SK-N-SH treated with all-trans-retinoic acid at 6 μM for 48 hours (cell line): Measurements from ENCODE around the gene SPNS3.

Experiments used
- ARNTL ChIP-seq: fragments of 450-650 bp; formaldehyde crosslinking; IDR thresholded peaks from 2 replicates; pipeline ENCODE4 v1.5.0; 2020; ENCODE audit warnings: low read depth, mild to moderate bottlenecking, moderate library complexity, borderline replicate concordance
- CREB5 ChIP-seq: fragments of 250-450 bp; sonication (Bioruptor Pico); IDR thresholded peaks from 2 replicates; pipeline ENCODE4 v1.5.1; 2020; ENCODE audit warnings: low read depth, mild to moderate bottlenecking, moderate library complexity
- CSDC2 ChIP-seq: fragments of 250-450 bp; sonication (Bioruptor Pico); IDR thresholded peaks from 2 replicates; pipeline ENCODE4 v1.5.0; 2020; ENCODE audit warnings: mild to moderate bottlenecking, moderate library complexity
- GLIS3 ChIP-seq: fragments of 250-450 bp; sonication (Bioruptor Pico); IDR thresholded peaks from 2 replicates; pipeline ENCODE4 v1.5.0; 2020; ENCODE audit warnings: mild to moderate bottlenecking, moderate library complexity
- PPARA ChIP-seq: fragments of 250-450 bp; sonication (Bioruptor Pico); IDR thresholded peaks from 2 replicates; pipeline ENCODE4 v1.5.0; 2020; ENCODE audit warnings: mild to moderate bottlenecking, borderline replicate concordance
- RARB ChIP-seq: fragments of 250-450 bp; sonication (Bioruptor Pico); IDR thresholded peaks from 2 replicates; pipeline ENCODE4 v1.8.0; 2021; ENCODE audit warnings: mild to moderate bottlenecking, moderate library complexity
- SNAI2 ChIP-seq: fragments of 250-450 bp; sonication (Bioruptor Pico); IDR thresholded peaks from 2 replicates; pipeline ENCODE4 v1.5.0; 2020; ENCODE audit warnings: mild to moderate bottlenecking, moderate library complexity
- TOX ChIP-seq: fragments of 250-450 bp; sonication (Bioruptor Pico); IDR thresholded peaks from 2 replicates; pipeline ENCODE4 v1.8.0; 2021; ENCODE audit warnings: mild to moderate bottlenecking, moderate library complexity, borderline replicate concordance
- ZFP30 ChIP-seq: fragments of 450-650 bp; formaldehyde crosslinking; IDR thresholded peaks from 2 replicates; pipeline ENCODE4 v1.5.0; 2022; ENCODE audit warnings: mild to moderate bottlenecking, moderate library complexity
- ZNF565 ChIP-seq: fragments of 450-650 bp; formaldehyde crosslinking; conservative IDR thresholded peaks from 2 replicates; pipeline ENCODE4 v1.5.0; 2020; ENCODE audit warnings: low read depth, mild to moderate bottlenecking, moderate library complexity
- ZNF8 ChIP-seq: fragments of 450-650 bp; formaldehyde crosslinking; IDR thresholded peaks from 2 replicates; pipeline ENCODE4 v1.5.0; 2020; ENCODE audit warnings: mild to moderate bottlenecking, moderate library complexity
- TF ChIP-seq, protein P1 (sequence below): fragments of 250-450 bp; sonication (Bioruptor Pico); IDR thresholded peaks from 2 replicates; pipeline ENCODE4 v1.8.0; 2020; ENCODE audit warnings: mild to moderate bottlenecking, moderate library complexity, borderline replicate concordance
- TF ChIP-seq, protein P2 (sequence below): fragments of 250-450 bp; sonication (Bioruptor Pico); IDR thresholded peaks from 2 replicates; pipeline ENCODE4 v1.8.0; 2021; ENCODE audit warnings: low read depth, mild to moderate bottlenecking, moderate library complexity, borderline replicate concordance

DNA sequence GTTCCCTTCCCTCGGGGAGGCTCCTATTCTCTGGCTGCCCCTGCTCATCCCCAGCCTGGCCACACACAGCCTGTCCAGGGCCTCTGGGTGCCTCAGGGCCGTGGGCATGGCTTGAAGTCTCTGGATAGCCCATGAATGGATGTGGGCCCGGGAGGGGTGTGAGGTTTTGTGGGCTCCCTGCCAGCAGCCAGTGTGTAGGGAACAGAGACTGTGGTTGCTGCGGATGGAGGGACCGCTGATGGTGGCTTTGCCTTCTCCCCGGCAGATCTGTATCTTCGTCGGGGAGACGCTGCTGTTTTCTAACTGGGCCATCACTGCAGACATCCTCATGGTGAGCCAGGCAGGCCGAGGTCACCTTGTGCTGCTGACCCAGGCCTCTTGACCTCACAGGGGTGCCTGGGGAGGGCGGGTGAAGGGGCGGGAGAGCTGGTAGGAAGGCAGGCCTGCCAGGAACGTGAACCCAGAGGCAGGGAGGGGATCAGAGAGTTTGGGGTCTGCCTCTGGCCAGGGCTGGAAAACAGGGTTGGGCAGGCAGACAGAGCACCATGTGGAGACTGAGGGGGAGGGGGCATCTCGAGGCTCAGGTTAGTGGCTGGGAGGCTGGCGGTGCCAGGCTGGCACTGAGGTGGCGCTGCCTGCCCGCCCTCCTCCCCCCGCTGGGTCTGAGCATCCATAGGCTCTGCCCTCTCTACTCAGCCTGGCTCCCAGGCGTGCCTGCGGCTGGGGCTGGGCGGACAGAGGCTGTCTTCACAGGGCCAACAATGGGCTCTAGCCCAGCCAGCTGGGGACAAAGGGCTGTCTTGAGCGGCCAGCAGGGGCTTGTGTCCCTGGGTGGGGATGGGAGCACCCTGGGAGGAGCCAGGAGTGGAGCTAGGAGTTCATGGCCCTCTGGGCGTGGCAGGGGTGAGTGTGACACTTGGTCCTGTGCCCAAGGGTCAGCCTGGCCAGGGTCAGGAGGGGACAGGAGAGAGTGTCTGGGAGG, 100.1 kb downstream of the SPNS3 start:
- TF ChIP-seq ARNTL (CRISPR knock-in tag) (no peak), CREB5 (no peak), ZFP30 (CRISPR knock-in tag) (no peak), PPARA (CRISPR knock-in tag) (no peak), GLIS3 (CRISPR knock-in tag) (no peak), RARB (no peak), SNAI2 (CRISPR knock-in tag) (no peak), ZNF8 (CRISPR knock-in tag) (no peak), TOX (CRISPR knock-in tag) (no peak), ZNF565 (CRISPR knock-in tag) (0 out of 2 replicates have a peak, but pooled peaks have one; percentile 65), CSDC2 (CRISPR knock-in tag) (no peak)
- TF ChIP-seq, protein P1, sequence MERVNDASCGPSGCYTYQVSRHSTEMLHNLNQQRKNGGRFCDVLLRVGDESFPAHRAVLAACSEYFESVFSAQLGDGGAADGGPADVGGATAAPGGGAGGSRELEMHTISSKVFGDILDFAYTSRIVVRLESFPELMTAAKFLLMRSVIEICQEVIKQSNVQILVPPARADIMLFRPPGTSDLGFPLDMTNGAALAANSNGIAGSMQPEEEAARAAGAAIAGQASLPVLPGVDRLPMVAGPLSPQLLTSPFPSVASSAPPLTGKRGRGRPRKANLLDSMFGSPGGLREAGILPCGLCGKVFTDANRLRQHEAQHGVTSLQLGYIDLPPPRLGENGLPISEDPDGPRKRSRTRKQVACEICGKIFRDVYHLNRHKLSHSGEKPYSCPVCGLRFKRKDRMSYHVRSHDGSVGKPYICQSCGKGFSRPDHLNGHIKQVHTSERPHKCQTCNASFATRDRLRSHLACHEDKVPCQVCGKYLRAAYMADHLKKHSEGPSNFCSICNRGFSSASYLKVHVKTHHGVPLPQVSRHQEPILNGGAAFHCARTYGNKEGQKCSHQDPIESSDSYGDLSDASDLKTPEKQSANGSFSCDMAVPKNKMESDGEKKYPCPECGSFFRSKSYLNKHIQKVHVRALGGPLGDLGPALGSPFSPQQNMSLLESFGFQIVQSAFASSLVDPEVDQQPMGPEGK (CRISPR knock-in tag) = no peak
- TF ChIP-seq, protein P2, sequence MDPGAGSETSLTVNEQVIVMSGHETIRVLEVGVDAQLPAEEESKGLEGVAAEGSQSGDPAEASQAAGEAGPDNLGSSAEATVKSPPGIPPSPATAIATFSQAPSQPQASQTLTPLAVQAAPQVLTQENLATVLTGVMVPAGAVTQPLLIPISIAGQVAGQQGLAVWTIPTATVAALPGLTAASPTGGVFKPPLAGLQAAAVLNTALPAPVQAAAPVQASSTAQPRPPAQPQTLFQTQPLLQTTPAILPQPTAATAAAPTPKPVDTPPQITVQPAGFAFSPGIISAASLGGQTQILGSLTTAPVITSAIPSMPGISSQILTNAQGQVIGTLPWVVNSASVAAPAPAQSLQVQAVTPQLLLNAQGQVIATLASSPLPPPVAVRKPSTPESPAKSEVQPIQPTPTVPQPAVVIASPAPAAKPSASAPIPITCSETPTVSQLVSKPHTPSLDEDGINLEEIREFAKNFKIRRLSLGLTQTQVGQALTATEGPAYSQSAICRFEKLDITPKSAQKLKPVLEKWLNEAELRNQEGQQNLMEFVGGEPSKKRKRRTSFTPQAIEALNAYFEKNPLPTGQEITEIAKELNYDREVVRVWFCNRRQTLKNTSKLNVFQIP (CRISPR knock-in tag) = no peak
